ENCODE measurements around the gene TTPAL. TPM values are rescaled to one million over a fixed set of nuclear protein-coding genes. Genes with fewer than 3 reads are reported as not detected.

Gene TTPAL
- total RNA-seq, 4 donors from 2014 or later = 27.1 to 36.8 (median 31.7) TPM

GRCh38 chr20:44478206-44478605 lies 2.5 kb downstream of the TTPAL start:
- 77 to 81% methylated on average over 6 of the region's 6 CpGs for whole genome bisulfite sequencing, 2 donors
- H3K4me3 ChIP-seq (ENCODE audit: low read depth, poor library complexity, severe bottlenecking) = no peak overlapping the region
- intact Hi-C loops (cut with DNase I; ENCODE audit: low total_unique reads) = loop anchor here (10.0 kb wide), 2 partner anchors 137 to 263 kb away; partner anchors contain the start of gene OSER1
- peak in 1 of 2 donors; percentile 82 for DNase-seq (ENCODE audit: low spot score in 2 of 2)
- TF ChIP-seq CTCF (IDR thresholded peaks at IDR 0.05) (no peak), POLR2A (IDR thresholded peaks at IDR 0.05) (no peak)

- no peak for DNase-seq (ENCODE audit: low spot score in 2 of 2)
- intact Hi-C loops (cut with DNase I; ENCODE audit: low total_unique reads) = loop anchor here (10.0 kb wide), 2 partner anchors 135 to 265 kb away; partner anchors contain the start of gene OSER1
- 79 to 93% methylated on average over 5 of the region's 5 CpGs for WGBS, 2 donors
Measured at GRCh38 chr20:44479643-44480042, 4.0 kb downstream of the TTPAL start.

GRCh38 chr20:44480097-44480496 lies 4.4 kb downstream of the TTPAL start:
- intact Hi-C loops (cut with DNase I; ENCODE audit: low total_unique reads) = no loop called here
- H3K4me3 ChIP-seq (ENCODE audit: low read depth, poor library complexity, severe bottlenecking) = no peak overlapping the region
- WGBS, 2 donors = 94% methylated on average over 18 of the region's 18 CpGs
- TF ChIP-seq CTCF (IDR thresholded peaks at IDR 0.05) = no peak
- TF ChIP-seq POLR2A (IDR thresholded peaks at IDR 0.05) = no peak
- DNase-seq (ENCODE audit: low spot score in 2 of 2) = no peak

More at GRCh38 chr20:44479643-44480042, 4.0 kb downstream of the TTPAL start:
- TF ChIP-seq POLR2A (IDR thresholded peaks at IDR 0.05) (no peak), CTCF (IDR thresholded peaks at IDR 0.05) (no peak)
- no peak overlapping the region for H3K4me3 ChIP-seq (ENCODE audit: low read depth, poor library complexity, severe bottlenecking)

- intact Hi-C loops (cut with DNase I; ENCODE audit: low total_unique reads) = no loop called here
- H3K4me3 ChIP-seq (ENCODE audit: low read depth, poor library complexity, severe bottlenecking) = no peak overlapping the region
- TF ChIP-seq CTCF (IDR thresholded peaks at IDR 0.05) (no peak), POLR2A (IDR thresholded peaks at IDR 0.05) (no peak)
- no peak for DNase-seq (ENCODE audit: low spot score in 2 of 2)
- 62 to 80% methylated on average over 6 of the region's 6 CpGs for WGBS, 2 donors
Measured at GRCh38 chr20:44481719-44482416, 6.2 kb downstream of the TTPAL start.

- 93% methylated on average over 5 of the region's 5 CpGs for WGBS, 2 donors
- TF ChIP-seq CTCF (IDR thresholded peaks at IDR 0.05) (no peak), POLR2A (IDR thresholded peaks at IDR 0.05) (no peak)
- no peak overlapping the region for H3K4me3 ChIP-seq (ENCODE audit: low read depth, poor library complexity, severe bottlenecking)
- no peak for DNase-seq (ENCODE audit: low spot score in 2 of 2)
- intact Hi-C loops (cut with DNase I; ENCODE audit: low total_unique reads) = no loop called here
Measured at GRCh38 chr20:44483112-44483511, 7.4 kb downstream of the TTPAL start.
